Colonic mucosa (tissue), 4 donors: ENCODE results near the gene DUSP16. TPM values are rescaled to one million over a fixed set of nuclear protein-coding genes. Genes with fewer than 3 reads are reported as not detected.

Source experiments
- DNase-seq: peaks from one replicate; pipeline ENCODE4 v3.0.0-alpha.2; 2020
- H3K27ac ChIP-seq: fragments of 200-600 bp; one replicate; pipeline ENCODE4 v1.8.0; 2021
- H3K27me3 ChIP-seq: fragments of 200-600 bp; one replicate; pipeline ENCODE4 v1.8.0; 2021
- H3K36me3 ChIP-seq: fragments of 200-600 bp; one replicate; pipeline ENCODE4 v1.8.0; 2021
- H3K4me1 ChIP-seq: fragments of 200-600 bp; one replicate; pipeline ENCODE4 v1.8.0; 2021; ENCODE audit warnings: mild to moderate bottlenecking
- H3K4me3 ChIP-seq: fragments of 200-600 bp; one replicate; pipeline ENCODE4 v1.8.0; 2021
- H3K9ac ChIP-seq, 2 donors: one replicate each; pipeline ENCODE4 v1.7.0; 2013; ENCODE audit warnings: control low read depth in 2 of 2, low read depth in 2 of 2, low read length in 2 of 2
- H3K9me3 ChIP-seq: fragments of 200-600 bp; one replicate; pipeline ENCODE4 v1.8.0; 2021
- CTCF ChIP-seq: fragments of 200-600 bp; IDR thresholded peaks from one replicate; pipeline ENCODE4 v1.8.0; 2022; ENCODE audit warnings: antibody characterized with exemption, mild to moderate bottlenecking
- intact Hi-C: fragments of 100-400 bp; cut with DNase I; formaldehyde crosslinking; loops from one replicate; pipeline ENCODE4 v1.14.1; 2022
- total RNA-seq, 2 donors: library from RNA; stranded (reverse); fragmentation: NEBNext Ultra II Directional in 1 of 2; extraction: Animal tissue kit (Norgen Biotek cat#: 25700) in 1 of 2; gene quantifications; one replicate each; pipeline ENCODE4 v1.2.1, GENCODE V29; 2021
- donor health status: healthy.
- donor health status: DM: no; HTN: no; CAD: no.
- donor health status: DM: no; HTN: no; CAD: no.

Gene DUSP16
- total RNA-seq, 2 donors from 2014 or later: 47.5 to 60.2 TPM

- H3K4me3 ChIP-seq: peak overlapping the region; percentile 51
- intact Hi-C loops: loop anchor here (10.0 kb wide), 1 partner anchor 177 kb away; no protein-coding TSS in a partner anchor
- H3K9ac ChIP-seq: peak overlapping the region; percentile 96 to 100
- peak overlapping the region; percentile 96 for H3K27ac ChIP-seq
- no peaks in the 10 kb centered on the region for H3K4me1 ChIP-seq
- H3K9me3 ChIP-seq: no peaks in the 10 kb centered on the region
- H3K27me3 ChIP-seq: no peaks in the 10 kb centered on the region
- peak; percentile 54 for DNase-seq
- no peaks in the 10 kb centered on the region for H3K36me3 ChIP-seq
- TF ChIP-seq CTCF: no peak
These were observed 1.2 kb downstream of the DUSP16 start for GRCh38 chr12:12561371-12562015.

GRCh38 chr12:12560587-12561370 is 1.9 kb downstream of the DUSP16 start:
- no peaks in the 10 kb centered on the region for H3K36me3 ChIP-seq
- H3K4me1 ChIP-seq: no peaks in the 10 kb centered on the region
- no peaks in the 10 kb centered on the region for H3K27me3 ChIP-seq
- DNase-seq: peak; percentile 74
- intact Hi-C loops: loop anchor here (10.0 kb wide), 1 partner anchor 176 kb away; no protein-coding TSS in a partner anchor
- no peaks in the 10 kb centered on the region for H3K9me3 ChIP-seq
- peak overlapping the region; percentile 51 for H3K4me3 ChIP-seq
- no peak for TF ChIP-seq CTCF
- H3K9ac ChIP-seq: peak overlapping the region; percentile 96 to 100
- peak overlapping the region; percentile 96 for H3K27ac ChIP-seq

- H3K27ac ChIP-seq: peak overlapping the region; percentile 96
- H3K36me3 ChIP-seq: no peaks in the 10 kb centered on the region
- H3K4me1 ChIP-seq: no peaks in the 10 kb centered on the region
- H3K9ac ChIP-seq: peak overlapping the region; percentile 13 to 96
- DNase-seq: no peak
- intact Hi-C loops: loop anchor here (10.0 kb wide), 1 partner anchor 175 kb away; no protein-coding TSS in a partner anchor
- TF ChIP-seq CTCF: no peak
- no peaks in the 10 kb centered on the region for H3K9me3 ChIP-seq
- no peaks in the 10 kb centered on the region for H3K27me3 ChIP-seq
- peak overlapping the region; percentile 51 for H3K4me3 ChIP-seq
These were observed 2.9 kb downstream of the DUSP16 start for GRCh38 chr12:12559719-12560296.

- H3K9me3 ChIP-seq: no peaks in the 10 kb centered on the region
- no peaks in the 10 kb centered on the region for H3K36me3 ChIP-seq
- H3K9ac ChIP-seq: no peak overlapping the region
- no peak for TF ChIP-seq CTCF
- H3K4me3 ChIP-seq: no peak overlapping the region
- intact Hi-C loops: no loop called here
- DNase-seq: no peak
- no peak overlapping the region for H3K27ac ChIP-seq
- H3K4me1 ChIP-seq: no peaks in the 10 kb centered on the region
- H3K27me3 ChIP-seq: no peaks in the 10 kb centered on the region
These were observed 4.4 kb downstream of the DUSP16 start for GRCh38 chr12:12558291-12558690.

GRCh38 chr12:12557733-12558132 is 4.9 kb downstream of the DUSP16 start:
- no peak for DNase-seq
- no peak overlapping the region for H3K27ac ChIP-seq
- H3K27me3 ChIP-seq: no peaks in the 10 kb centered on the region
- intact Hi-C loops: no loop called here
- no peaks in the 10 kb centered on the region for H3K36me3 ChIP-seq
- H3K4me3 ChIP-seq: no peak overlapping the region
- H3K9ac ChIP-seq: no peak overlapping the region
- no peaks in the 10 kb centered on the region for H3K9me3 ChIP-seq
- no peak for TF ChIP-seq CTCF
- H3K4me1 ChIP-seq: no peaks in the 10 kb centered on the region
